HG02943 (cell line): ENCODE data around the gene RCAN3.
"Not testable (repeated sequence)": the region's sequence is repeated elsewhere in the genome, so short reads cannot be mapped to it uniquely, and the experiment has no call there.

Source experiments
- ATAC-seq: cut with Tn5 transposase; IDR thresholded peaks from one replicate; pipeline ENCODE4 v1.9.1; 2021; ENCODE audit warnings: mild to moderate bottlenecking, low read depth, moderate library complexity; ENCODE audit not compliant: unreplicated experiment

RCAN3 gene

DNA sequence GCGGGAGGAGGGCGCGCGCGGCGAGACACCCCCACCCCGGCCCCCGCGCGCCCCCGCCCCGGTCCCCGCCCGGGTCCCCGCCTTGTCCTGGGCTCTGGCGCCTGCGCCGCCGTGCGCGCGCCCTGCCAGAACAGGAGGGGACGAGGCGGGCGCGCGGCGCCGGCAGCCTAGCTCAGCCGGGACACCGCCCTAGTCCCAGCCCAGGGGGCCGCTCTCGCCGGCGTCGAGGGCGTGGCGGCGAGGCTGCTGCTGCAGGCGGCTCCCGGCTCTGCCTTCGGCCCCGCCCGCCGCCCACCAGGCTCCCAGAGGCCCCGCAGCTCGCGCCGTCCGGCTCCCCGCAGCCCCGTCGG lies at the start of gene RCAN3:
RCAN3 (plus strand) TSS at position 128 of the 350 bp plus-strand sequence. CDS start 11,537 bp downstream, outside the sequence.
- no peak for ATAC-seq

GRCh38 chr1:24452922-24453485 lies 49.6 kb upstream of the RCAN3 start:
- no peak for ATAC-seq

GRCh38 chr1:24454673-24455072 lies 48.0 kb upstream of the RCAN3 start:
- ATAC-seq = no peak

- ATAC-seq = no peak
Observed at GRCh38 chr1:24455272-24455671, 47.4 kb upstream of the RCAN3 start.

- ATAC-seq = no peak
Observed at GRCh38 chr1:24457866-24458265, 44.8 kb upstream of the RCAN3 start.

- no peak for ATAC-seq
Observed at GRCh38 chr1:24459551-24460266, 42.9 kb upstream of the RCAN3 start.

- ATAC-seq = not testable (repeated sequence)
Observed at GRCh38 chr1:24462128-24462527, 40.5 kb upstream of the RCAN3 start.

DNA sequence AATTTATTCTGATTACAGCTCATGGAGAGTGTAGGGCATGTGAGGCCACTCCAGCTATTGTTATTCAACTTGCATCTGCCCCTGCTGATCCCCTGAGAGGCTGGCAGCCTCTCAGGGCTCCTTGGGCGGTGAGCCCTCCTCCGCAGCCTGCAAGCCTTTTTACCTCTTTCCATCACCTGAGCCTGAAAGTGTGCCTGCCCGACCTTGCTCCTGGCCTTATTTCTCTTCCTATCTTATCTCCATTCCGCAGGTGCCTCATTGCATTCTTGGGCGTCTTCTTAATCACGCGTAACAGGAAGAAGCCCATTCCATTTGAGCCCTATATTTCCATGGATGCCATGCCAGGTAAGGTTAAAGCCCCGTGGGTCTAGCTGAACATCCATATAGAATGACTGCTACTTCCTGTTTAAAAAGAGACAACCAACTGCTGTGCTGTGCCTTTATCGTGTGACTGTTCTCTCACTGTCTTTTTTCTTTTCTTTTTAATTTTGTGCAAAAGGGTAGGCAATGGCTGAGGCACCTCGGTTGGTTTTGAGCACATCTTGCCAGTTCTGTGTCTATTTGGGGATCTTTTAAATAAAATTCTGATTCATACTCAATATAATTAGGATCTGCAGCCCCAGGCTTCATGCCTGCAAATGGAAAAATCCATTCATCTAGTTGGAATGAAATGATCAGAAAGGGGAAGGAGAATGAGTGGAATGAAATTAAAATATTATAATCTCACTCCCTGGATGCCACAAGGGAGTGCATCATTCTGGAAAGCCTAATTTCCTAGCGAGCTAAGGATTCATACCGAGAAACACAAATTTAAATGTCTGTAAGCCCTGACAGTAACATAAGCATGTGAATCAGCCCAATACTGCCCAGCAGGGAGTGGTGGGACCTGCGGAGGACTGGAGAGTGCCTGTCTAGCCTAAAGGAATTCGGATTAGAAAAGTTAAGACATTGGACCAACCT lies 38.6 kb upstream of the RCAN3 start:
- ATAC-seq = no peak

DNA sequence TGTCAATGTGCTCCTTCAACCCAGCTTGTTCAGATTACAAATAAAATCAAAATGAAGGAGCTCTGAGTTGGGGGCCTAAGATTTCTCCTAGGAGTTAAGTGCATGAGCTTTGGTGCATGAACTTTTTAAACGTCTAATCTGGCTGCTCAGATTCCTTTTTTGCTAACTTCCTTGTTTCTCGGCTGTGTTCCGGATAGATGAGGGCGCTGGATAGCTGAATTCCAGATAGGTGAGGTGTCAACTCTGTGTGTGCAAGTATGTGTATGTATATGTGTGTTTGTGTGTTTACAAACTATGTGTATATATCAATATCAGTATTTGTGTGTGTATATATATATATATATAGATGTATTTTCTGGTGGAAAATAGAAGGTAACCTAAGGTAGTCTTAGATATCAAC lies 37.5 kb upstream of the RCAN3 start:
- ATAC-seq = no peak

GRCh38 chr1:24465638-24466037 lies 37.0 kb upstream of the RCAN3 start:
- no peak for ATAC-seq

DNA sequence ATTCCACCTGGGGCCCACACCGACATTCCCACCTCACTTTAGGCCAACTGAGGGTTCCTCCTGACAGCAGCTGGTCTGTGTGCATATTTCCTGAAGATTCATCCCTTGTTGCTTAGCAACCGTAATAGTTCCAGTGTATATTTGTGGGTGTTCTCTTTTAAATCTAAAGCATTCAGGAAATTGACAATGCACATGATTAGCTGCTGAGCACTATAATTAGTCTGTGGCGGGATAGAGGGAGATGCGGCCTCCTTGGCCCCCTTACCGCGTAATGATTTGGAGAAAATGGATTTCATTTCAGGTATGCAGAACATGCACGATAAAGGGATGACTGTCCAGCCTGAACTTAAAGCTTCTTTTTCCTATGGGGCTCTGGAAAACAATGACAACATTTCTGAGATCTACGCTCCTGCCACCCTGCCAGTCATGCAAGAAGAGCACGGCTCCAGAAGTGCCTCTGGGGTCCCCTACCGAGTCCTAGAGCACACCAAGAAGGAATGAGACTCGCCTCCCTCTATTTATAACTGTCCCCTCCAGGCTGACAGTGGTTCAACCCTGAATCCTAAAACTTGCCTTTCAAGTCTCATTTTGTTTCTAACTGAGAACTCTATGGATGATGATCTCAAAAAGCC lies 33.8 kb upstream of the RCAN3 start:
- no peak for ATAC-seq

DNA sequence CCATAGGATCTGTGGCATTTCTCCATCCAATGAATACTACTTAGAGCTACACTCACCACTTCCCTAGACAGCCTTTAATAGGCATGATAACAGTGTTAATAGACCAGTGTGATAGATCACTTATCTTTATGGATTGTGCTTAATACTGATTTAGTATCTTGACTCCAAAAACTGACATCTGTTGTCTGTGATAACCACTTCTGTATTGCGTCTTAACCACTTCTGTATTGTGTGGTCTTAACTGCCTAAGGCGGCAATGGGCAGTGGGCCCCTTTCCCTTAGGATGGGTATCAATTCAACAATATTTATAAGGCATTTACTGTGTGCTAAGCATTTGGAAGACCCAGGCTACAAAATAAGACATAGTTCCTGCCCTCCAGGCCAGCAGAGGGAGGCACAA lies 32.0 kb upstream of the RCAN3 start:
- no peak for ATAC-seq

DNA sequence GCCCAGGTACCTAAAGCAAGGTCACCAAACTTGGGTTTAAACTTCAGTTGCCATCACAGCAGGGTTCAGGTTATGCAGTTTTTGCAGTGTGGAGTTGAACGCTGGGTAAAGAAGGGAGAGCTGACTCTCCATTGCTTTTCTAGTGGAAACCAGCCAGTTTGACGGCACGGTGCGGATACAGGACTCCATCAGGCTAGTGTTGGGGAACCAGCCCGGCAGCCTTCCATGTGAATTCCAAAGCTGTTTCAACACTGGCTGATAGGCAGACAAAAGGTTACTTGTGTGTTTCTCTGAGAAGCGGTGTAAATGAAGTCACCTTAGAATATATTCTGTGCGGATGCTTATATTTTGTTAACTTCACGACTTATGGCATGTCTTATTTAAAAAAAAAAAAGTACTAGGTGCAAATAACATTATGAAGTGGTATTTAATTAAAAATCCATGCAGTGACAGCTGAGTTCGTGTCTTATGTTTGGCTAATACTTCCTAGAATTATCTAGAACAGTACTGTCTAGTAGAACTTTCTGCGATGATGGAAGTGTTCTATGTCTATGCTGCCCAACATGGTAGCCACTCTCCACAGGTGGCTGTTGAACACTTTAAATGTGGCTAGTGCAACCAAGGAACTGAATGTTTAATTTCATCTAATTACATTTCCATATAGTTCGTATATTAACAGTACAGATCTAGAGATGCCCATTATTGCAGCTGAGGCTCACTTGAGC lies 29.9 kb upstream of the RCAN3 start:
- no peak for ATAC-seq

DNA sequence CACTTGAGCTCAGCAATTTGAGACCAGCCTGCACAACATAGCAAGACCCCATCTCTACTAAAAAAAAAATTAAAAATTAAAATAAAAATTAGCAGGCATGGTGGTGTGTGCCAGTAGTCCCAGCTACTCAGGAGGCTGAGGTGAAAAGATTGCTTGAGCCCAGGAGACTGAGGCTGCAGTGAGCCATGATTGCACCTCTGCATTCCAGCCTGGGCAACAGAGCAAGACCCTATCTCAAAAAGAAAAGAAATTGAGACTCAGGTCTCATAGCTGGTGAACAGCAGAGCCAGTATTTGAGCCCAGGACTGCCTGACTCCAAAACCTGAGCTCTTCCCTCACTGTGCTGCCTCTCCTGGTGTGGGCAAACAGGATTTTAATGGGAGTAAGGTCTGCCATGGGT lies 28.4 kb upstream of the RCAN3 start:
- no peak for ATAC-seq

DNA sequence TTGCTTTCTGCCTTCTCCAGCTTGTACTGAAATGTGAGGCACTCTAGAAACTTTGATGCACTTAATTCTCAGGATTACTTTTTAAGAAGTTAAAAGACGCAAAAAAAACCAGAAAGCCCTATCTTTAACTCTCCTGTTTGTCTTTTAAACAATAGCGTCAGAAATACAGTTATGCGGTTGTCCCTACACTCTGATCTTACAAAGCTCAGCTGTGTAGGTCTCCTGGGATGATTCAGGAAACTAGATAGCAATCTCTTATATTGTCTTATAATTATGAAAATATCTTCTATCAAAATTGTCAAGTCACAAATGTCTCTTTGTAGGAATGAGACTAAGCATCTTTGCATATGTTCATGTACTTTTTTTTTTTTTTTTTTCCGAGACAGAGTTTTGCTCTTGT lies 26.9 kb upstream of the RCAN3 start:
- no peak for ATAC-seq

DNA sequence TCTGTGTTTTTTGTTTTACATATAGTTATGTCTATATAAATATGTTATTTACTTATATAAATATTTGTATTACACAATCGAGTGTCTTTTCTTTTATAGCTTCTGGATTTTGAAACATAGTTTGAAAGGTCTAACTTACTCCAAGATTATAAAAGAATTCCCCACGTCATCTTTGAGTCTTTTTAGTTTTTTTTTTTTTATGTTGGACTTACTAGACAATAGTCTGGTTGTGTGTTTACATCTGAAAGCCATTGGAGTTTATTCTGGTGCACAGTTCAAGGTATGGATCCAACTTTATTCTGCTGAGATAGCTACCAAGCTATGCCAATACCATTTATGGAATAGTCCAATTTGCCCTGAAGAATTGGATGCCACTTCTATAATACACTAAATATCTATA lies 26.1 kb upstream of the RCAN3 start:
- no peak for ATAC-seq

GRCh38 chr1:24477309-24477708 lies 25.3 kb upstream of the RCAN3 start:
- ATAC-seq = no peak

DNA sequence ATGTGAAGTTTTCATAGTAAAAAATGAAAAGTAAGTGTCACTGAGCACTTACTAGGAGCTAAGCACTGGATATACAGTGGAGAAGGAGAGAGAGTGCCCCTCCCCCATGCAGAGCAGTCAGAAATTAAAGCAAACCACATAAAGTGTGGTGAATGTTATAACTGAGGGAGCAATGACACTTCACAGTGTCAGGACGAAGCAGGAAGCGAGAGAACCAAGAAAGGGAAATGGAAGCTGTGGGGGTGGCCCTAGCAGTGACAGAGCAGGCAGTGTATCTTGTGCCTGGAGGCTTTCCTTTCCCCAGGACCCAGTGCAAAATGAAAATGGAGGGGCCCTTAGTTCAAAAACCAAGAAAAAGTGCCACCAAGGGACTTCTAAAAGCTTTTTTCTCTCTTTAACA lies 21.5 kb upstream of the RCAN3 start:
- no peak for ATAC-seq

- no peak for ATAC-seq
Observed at GRCh38 chr1:24481843-24482610, 20.6 kb upstream of the RCAN3 start.

GRCh38 chr1:24483441-24483840 lies 19.2 kb upstream of the RCAN3 start:
- ATAC-seq = no peak
